Vagina (tissue), 2 donors: ENCODE measurements around the gene ARHGEF28.

Experiments
- CTCF ChIP-seq, 3 experiments: fragments of 450-650 bp in 2 of 3; fragments of 200-600 bp in 1 of 3; sonication (generic) in 1 of 3; IDR thresholded peaks; one replicate each; pipeline ENCODE4 v1.5.1; 2017 to 2019; ENCODE audit warnings: antibody characterized with exemption in 3 of 3, mild to moderate bottlenecking in 2 of 3, moderate library complexity in 2 of 3
- POLR2A ChIP-seq, 2 donors: fragments of 450-650 bp; IDR thresholded peaks; one replicate each; pipeline ENCODE4 v1.6.1; 2017; ENCODE audit warnings: antibody characterized with exemption in 2 of 2, mild to moderate bottlenecking in 2 of 2, moderate library complexity in 2 of 2
- POLR2AphosphoS5 ChIP-seq, 2 donors: sonication (generic); formaldehyde crosslinking; IDR thresholded peaks; one replicate each; pipeline ENCODE4 v1.9.0; 2017; ENCODE audit warnings: antibody characterized with exemption in 2 of 2, mild to moderate bottlenecking in 2 of 2, low read depth in 1 of 2; ENCODE audit not compliant: insufficient read depth in 1 of 2

- no peak for TF ChIP-seq POLR2A (IDR thresholded peaks at IDR 0.05)
- no peak for TF ChIP-seq CTCF (IDR thresholded peaks at IDR 0.05)
- TF ChIP-seq POLR2AphosphoS5 (IDR thresholded peaks at IDR 0.05; ENCODE audit: insufficient read depth in 1 of 2, low read depth in 1 of 2): no peak
Observed at GRCh38 chr5:73751254-73751914, 125.4 kb downstream of the ARHGEF28 start.
